Astrocyte (in vitro differentiated cells and primary cell): Measurements from ENCODE around the gene MAP2K2. TPM values are rescaled to one million over a fixed set of nuclear protein-coding genes. Genes with fewer than 3 reads are reported as not detected.

ENCODE experiments used
- DNase-seq: peaks from one replicate; pipeline ENCODE4 v3.0.0-alpha.2; 2010; ENCODE audit warnings: low read depth
- FAIRE-seq: peaks from 2 replicates; lab custom pipeline; 2011; peaks lifted over from hg19 to GRCh38; lab: Jason Lieb, UNC
- H2AFZ ChIP-seq: 2 replicates; pipeline ENCODE4 v1.6.0; 2012; ENCODE audit warnings: low read depth, low read length, inconsistent platforms
- H3K27ac ChIP-seq: 2 replicates; pipeline ENCODE4 v1.5.1; 2011; ENCODE audit warnings: low read depth, low read length, inconsistent platforms
- H3K27me3 ChIP-seq: 2 replicates; pipeline ENCODE4 v1.6.0; 2011; ENCODE audit warnings: low read length, inconsistent platforms; ENCODE audit not compliant: insufficient read depth
- H3K36me3 ChIP-seq: 2 replicates; pipeline ENCODE4 v1.5.1; 2011; ENCODE audit warnings: low read length, inconsistent platforms; ENCODE audit not compliant: insufficient read depth
- H3K4me1 ChIP-seq: 2 replicates; pipeline ENCODE4 v1.5.1; 2011; ENCODE audit warnings: low read length, inconsistent platforms; ENCODE audit not compliant: insufficient read depth
- H3K4me2 ChIP-seq: 2 replicates; pipeline ENCODE4 v1.6.0; 2012; ENCODE audit warnings: low read length, inconsistent platforms
- H3K4me3 ChIP-seq: 2 replicates; pipeline ENCODE4 v1.5.1; 2011; ENCODE audit warnings: low read depth, mild to moderate bottlenecking, low read length, inconsistent platforms; ENCODE audit not compliant: insufficient read depth
- H3K79me2 ChIP-seq: 2 replicates; pipeline ENCODE4 v1.6.0; 2012; ENCODE audit warnings: mild to moderate bottlenecking, low read length, inconsistent platforms; ENCODE audit not compliant: insufficient read depth
- H3K9ac ChIP-seq: 2 replicates; pipeline ENCODE4 v1.6.0; 2012; ENCODE audit warnings: mild to moderate bottlenecking, low read length, inconsistent platforms
- H3K9me3 ChIP-seq: 2 replicates; pipeline ENCODE4 v1.5.1; 2012; ENCODE audit warnings: low read depth, mild to moderate bottlenecking, low read length, inconsistent platforms; ENCODE audit not compliant: insufficient read depth
- H4K20me1 ChIP-seq: 2 replicates; pipeline ENCODE4 v1.6.0; 2012; ENCODE audit warnings: low read length, inconsistent platforms; ENCODE audit not compliant: insufficient read depth
- H3K27ac Mint-ChIP-seq: one replicate; pipeline ENCODE4 v1.8.0; 2021; ENCODE audit warnings: mild to moderate bottlenecking, mixed read lengths; ENCODE audit not compliant: unreplicated experiment
- H3K27me3 Mint-ChIP-seq: one replicate; pipeline ENCODE4 v1.8.0; 2021; ENCODE audit warnings: low read depth, mixed read lengths; ENCODE audit not compliant: unreplicated experiment
- H3K36me3 Mint-ChIP-seq: one replicate; pipeline ENCODE4 v1.8.0; 2021; ENCODE audit warnings: low read depth, mixed read lengths; ENCODE audit not compliant: unreplicated experiment
- H3K4me1 Mint-ChIP-seq: one replicate; pipeline ENCODE4 v1.8.0; 2021; ENCODE audit warnings: low read depth, mixed read lengths; ENCODE audit not compliant: unreplicated experiment
- H3K4me3 Mint-ChIP-seq: one replicate; pipeline ENCODE4 v1.8.0; 2021; ENCODE audit warnings: mild to moderate bottlenecking, moderate library complexity, mixed read lengths; ENCODE audit not compliant: unreplicated experiment
- H3K9me3 Mint-ChIP-seq: one replicate; pipeline ENCODE4 v1.8.0; 2021; ENCODE audit warnings: mild to moderate bottlenecking, mixed read lengths; ENCODE audit not compliant: unreplicated experiment
- EZH2 ChIP-seq: IDR thresholded peaks from 2 replicates; pipeline ENCODE4 v1.6.1; 2012; ENCODE audit warnings: mild to moderate bottlenecking, low read length, inconsistent platforms; ENCODE audit not compliant: insufficient read depth
- total RNA-seq: library from RNA; stranded (reverse); gene quantifications from 2 replicates; pipeline ENCODE4 v1.2.1, GENCODE V29; 2021
- TF ChIP-seq, protein P1 (sequence below): IDR thresholded peaks from 2 replicates; pipeline ENCODE4 v1.5.1; 2011; ENCODE audit warnings: low read depth, mild to moderate bottlenecking, inconsistent platforms, low read length, moderate library complexity; ENCODE audit not compliant: insufficient read depth

The MAP2K2 gene
- total RNA-seq, 1 donor from 2014 or later = 190 TPM

DNA sequence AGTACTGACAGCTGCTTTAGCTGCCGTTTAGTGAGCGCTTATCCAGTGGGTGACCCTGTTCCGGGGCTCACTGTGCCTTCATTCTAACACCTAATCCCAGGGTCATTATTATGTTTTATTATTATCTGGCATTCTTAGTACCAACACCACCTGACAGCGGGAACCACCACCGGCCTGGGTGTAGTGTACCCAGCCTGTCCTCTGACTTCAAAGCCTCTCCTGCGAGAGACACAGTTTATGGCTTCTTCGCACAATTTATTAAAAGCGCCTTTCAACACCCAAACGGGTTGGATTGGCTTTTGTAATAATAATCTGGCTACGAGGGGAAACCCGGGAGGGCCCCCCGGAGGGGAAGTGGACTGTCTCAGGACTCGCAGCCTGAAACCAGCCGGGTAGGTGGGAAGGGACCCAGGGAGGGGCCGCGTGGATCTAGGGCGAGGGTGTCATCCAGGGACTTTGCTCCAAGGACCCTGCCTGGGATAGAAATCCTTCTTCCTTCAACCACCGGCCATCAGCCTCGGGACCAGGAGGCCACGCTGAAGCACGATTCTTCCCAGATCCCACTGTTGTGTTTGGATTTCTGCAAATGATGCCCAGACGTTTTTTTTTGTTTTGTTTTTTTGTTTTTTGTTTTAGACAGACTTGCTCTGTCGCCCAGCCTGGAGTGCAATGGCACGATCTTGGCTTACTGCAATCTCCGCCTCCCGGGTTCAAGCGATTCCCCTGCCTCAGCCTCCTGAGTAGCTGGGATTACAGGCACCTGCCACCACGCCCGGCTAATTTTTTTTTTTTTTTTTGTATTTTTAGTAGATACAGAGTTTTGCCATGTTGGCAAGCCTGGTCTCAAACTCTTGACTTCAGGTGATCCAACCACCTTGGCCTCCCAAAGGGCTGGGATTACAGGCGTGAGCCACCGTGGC lies 55.6 kb downstream of the MAP2K2 start:
- H4K20me1 ChIP-seq = peaks cover 14% of the 10 kb centered on the region
- no peak overlapping the region for H3K4me3 ChIP-seq
- H3K27ac Mint-ChIP-seq = peak overlapping the region; percentile 89
- no peaks in the 10 kb centered on the region for H3K36me3 Mint-ChIP-seq
- H3K27me3 ChIP-seq = no peaks in the 10 kb centered on the region
- no peak for TF ChIP-seq EZH2
- TF ChIP-seq, protein P1, sequence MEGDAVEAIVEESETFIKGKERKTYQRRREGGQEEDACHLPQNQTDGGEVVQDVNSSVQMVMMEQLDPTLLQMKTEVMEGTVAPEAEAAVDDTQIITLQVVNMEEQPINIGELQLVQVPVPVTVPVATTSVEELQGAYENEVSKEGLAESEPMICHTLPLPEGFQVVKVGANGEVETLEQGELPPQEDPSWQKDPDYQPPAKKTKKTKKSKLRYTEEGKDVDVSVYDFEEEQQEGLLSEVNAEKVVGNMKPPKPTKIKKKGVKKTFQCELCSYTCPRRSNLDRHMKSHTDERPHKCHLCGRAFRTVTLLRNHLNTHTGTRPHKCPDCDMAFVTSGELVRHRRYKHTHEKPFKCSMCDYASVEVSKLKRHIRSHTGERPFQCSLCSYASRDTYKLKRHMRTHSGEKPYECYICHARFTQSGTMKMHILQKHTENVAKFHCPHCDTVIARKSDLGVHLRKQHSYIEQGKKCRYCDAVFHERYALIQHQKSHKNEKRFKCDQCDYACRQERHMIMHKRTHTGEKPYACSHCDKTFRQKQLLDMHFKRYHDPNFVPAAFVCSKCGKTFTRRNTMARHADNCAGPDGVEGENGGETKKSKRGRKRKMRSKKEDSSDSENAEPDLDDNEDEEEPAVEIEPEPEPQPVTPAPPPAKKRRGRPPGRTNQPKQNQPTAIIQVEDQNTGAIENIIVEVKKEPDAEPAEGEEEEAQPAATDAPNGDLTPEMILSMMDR = no peak
- no peaks in the 10 kb centered on the region for H3K27me3 Mint-ChIP-seq
- peak overlapping the region; percentile 78 for H3K4me3 Mint-ChIP-seq
- H3K4me2 ChIP-seq = peak overlapping the region; percentile 83
- peaks cover 7% of the 10 kb centered on the region for H3K4me1 ChIP-seq
- DNase-seq = no peak
- peaks cover 18% of the 10 kb centered on the region for H3K79me2 ChIP-seq
- H3K4me1 Mint-ChIP-seq = no peaks in the 10 kb centered on the region
- H3K9me3 Mint-ChIP-seq = no peaks in the 10 kb centered on the region
- H3K9me3 ChIP-seq = no peaks in the 10 kb centered on the region
- FAIRE-seq = no peak
- peak overlapping the region; percentile 30 for H2AFZ ChIP-seq
- H3K27ac ChIP-seq = no peak overlapping the region
- H3K36me3 ChIP-seq = no peaks in the 10 kb centered on the region
- H3K9ac ChIP-seq = no peak overlapping the region

- Histone ChIP-seq H3K4me2 (peak overlapping the region; percentile 83), H4K20me1 (peaks cover 21% of the 10 kb centered on the region), H3K36me3 (no peaks in the 10 kb centered on the region), H3K4me1 (peaks cover 10% of the 10 kb centered on the region), H3K9me3 (no peaks in the 10 kb centered on the region), H3K79me2 (peaks cover 26% of the 10 kb centered on the region), H3K9ac (peak overlapping the region; percentile 52), H3K27ac (no peak overlapping the region), H2AFZ (peak overlapping the region; percentile 26), H3K27me3 (no peaks in the 10 kb centered on the region), H3K4me3 (peak overlapping the region; percentile 37)
- peaks cover 3% of the 10 kb centered on the region for H3K4me1 Mint-ChIP-seq
- no peak for TF ChIP-seq EZH2
- FAIRE-seq (no peak), DNase-seq (no peak)
- H3K27ac Mint-ChIP-seq = peak overlapping the region; percentile 89
- no peaks in the 10 kb centered on the region for H3K36me3 Mint-ChIP-seq
- no peaks in the 10 kb centered on the region for H3K27me3 Mint-ChIP-seq
- peak overlapping the region; percentile 78 for H3K4me3 Mint-ChIP-seq
- no peaks in the 10 kb centered on the region for H3K9me3 Mint-ChIP-seq
These were observed 56.4 kb downstream of the MAP2K2 start for GRCh38 chr19:4067396-4068046.

GRCh38 chr19:4066682-4067395 lies 57.1 kb downstream of the MAP2K2 start, which contains the start of gene ZBTB7A:
TSS of gene ZBTB7A (minus strand) at chr19:4066899. CDS start at chr19:4055232, 11,667 bp downstream.
- FAIRE-seq (no peak), DNase-seq (peak; percentile 43)
- Histone ChIP-seq H3K27ac (peak within 1 kb of the TSS; percentile 50), H3K36me3 (no peaks in the 10 kb centered on the region), H3K9ac (peak within 1 kb of the TSS; percentile 78), H3K27me3 (no peaks in the 10 kb centered on the region), H3K4me3 (peak within 1 kb of the TSS; percentile 57), H3K4me1 (peaks cover 13% of the 10 kb centered on the region), H3K9me3 (no peaks in the 10 kb centered on the region), H3K4me2 (peak within 1 kb of the TSS; percentile 83), H4K20me1 (peaks cover 28% of the 10 kb centered on the region), H3K79me2 (peaks cover 33% of the 10 kb centered on the region), H2AFZ (peak within 1 kb of the TSS; percentile 26)
- H3K4me1 Mint-ChIP-seq = peaks cover 3% of the 10 kb centered on the region
- no peak within 1 kb of the TSS for H3K27ac Mint-ChIP-seq
- H3K36me3 Mint-ChIP-seq = no peaks in the 10 kb centered on the region
- H3K9me3 Mint-ChIP-seq = no peaks in the 10 kb centered on the region
- TF ChIP-seq, protein P1 = no peak
- no peak for TF ChIP-seq EZH2
- no peaks in the 10 kb centered on the region for H3K27me3 Mint-ChIP-seq
- H3K4me3 Mint-ChIP-seq = peak within 1 kb of the TSS; percentile 78
